GM23338 (cell line): Measurements from ENCODE around the gene TBC1D2B.

ENCODE experiments used
- CREB1 ChIP-seq: fragments of 250-450 bp; sonication (Bioruptor Pico); IDR thresholded peaks from 2 replicates; pipeline ENCODE4 v1.5.0; 2020; ENCODE audit warnings: low read depth, mild to moderate bottlenecking, moderate library complexity
- CTCF ChIP-seq, 2 experiments: fragments of 200-600 bp in 1 of 2; sonication (generic) in 1 of 2; conservative IDR thresholded peaks; 2 replicates each; pipeline versions ENCODE4 v1.5.1 to v1.6.1; 2016 to 2017; ENCODE audit warnings: antibody characterized with exemption in 2 of 2, low read depth in 2 of 2, mild to moderate bottlenecking in 2 of 2, moderate library complexity in 1 of 2
- EZH2 ChIP-seq: fragments of 200-600 bp; sonication (generic); IDR thresholded peaks from one replicate; pipeline ENCODE4 v1.8.0; 2017; ENCODE audit warnings: antibody characterized with exemption, mild to moderate bottlenecking, low read depth; ENCODE audit not compliant: unreplicated experiment
- EZH2phosphoT487 ChIP-seq: fragments of 200-600 bp; sonication (generic); IDR thresholded peaks from one replicate; pipeline ENCODE4 v1.8.1; 2018; ENCODE audit warnings: antibody characterized with exemption; ENCODE audit not compliant: unreplicated experiment
- POLR2AphosphoS5 ChIP-seq: IDR thresholded peaks from 2 replicates; pipeline ENCODE4 v1.6.1; 2016; ENCODE audit warnings: antibody characterized with exemption, low read depth

- TF ChIP-seq POLR2AphosphoS5 (no peak), EZH2phosphoT487 (no peak), EZH2 (no peak), CTCF (conservative IDR thresholded peaks at IDR 0.05; ENCODE audit: low read depth in 2 of 2) (no peak), CREB1 (CRISPR knock-in tag) (no peak)
These were observed 67.4 kb downstream of the TBC1D2B start for GRCh38 chr15:78010067-78010466.
